ENCODE measurements around the gene SIK2.
"Not testable (repeated sequence)": the region's sequence is repeated elsewhere in the genome, so short reads cannot be mapped to it uniquely, and the experiment has no call there.

The SIK2 gene

GRCh38 chr11:111703576-111703975 is 101.3 kb downstream of the SIK2 start:
- DNase-seq, result no peak

GRCh38 chr11:111707039-111707690 is 104.9 kb downstream of the SIK2 start:
- DNase-seq, result no peak

- DNase-seq, result no peak
Measured at GRCh38 chr11:111707691-111708067, 105.4 kb downstream of the SIK2 start.

- DNase-seq, result no peak
Measured at GRCh38 chr11:111714522-111714921, 112.3 kb downstream of the SIK2 start.

GRCh38 chr11:111715142-111715816 is 113.0 kb downstream of the SIK2 start:
- no peak for DNase-seq

GRCh38 chr11:111717660-111718059 is 115.4 kb downstream of the SIK2 start:
- DNase-seq, result not testable (repeated sequence)

- DNase-seq, result no peak
Measured at GRCh38 chr11:111718436-111718835, 116.2 kb downstream of the SIK2 start.

GRCh38 chr11:111718859-111719258 is 116.6 kb downstream of the SIK2 start:
- no peak for DNase-seq

DNA sequence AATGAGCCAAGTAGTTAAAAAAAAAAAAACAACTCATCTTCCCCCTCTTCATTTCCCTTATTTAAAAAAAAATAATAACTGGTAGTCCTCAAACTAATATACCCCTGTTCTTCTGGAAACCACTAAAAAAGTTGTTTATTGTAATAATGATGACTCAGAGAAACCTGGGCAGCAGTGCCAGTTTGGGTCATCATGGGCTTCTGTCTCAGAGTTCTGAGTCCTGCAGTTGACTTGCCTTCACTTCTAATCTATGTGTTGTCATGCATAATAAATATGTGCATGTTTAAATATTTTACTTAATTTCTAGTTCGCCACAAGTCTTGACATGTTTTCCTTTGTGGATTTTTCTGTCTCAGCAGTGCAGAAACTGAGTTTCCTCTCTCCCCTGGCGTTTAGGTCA is 117.1 kb downstream of the SIK2 start:
- no peak for DNase-seq

GRCh38 chr11:111720801-111721494 is 118.7 kb downstream of the SIK2 start:
- no peak for DNase-seq

DNA sequence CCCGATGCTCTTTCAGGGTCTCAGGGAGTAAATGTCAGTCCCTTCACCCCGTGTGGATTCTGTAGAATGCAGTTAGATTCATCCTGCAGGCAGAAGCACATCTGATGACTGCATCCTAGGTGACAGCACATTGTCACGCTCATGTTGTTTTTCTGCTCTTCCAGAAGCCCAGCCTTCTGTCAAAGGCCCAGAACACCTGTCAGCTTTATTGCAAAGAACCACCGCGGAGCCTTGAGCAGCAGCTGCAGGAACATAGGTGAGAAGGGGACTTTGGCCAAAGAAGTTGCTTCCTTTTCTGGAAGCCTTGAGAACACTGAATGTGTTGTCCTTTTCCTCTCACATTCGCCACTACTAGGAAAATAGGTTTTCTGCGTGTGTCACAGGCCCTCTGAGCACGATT is 120.3 kb downstream of the SIK2 start:
- no peak for DNase-seq

GRCh38 chr11:111723595-111723994 is 121.3 kb downstream of the SIK2 start:
- no peak for DNase-seq

DNA sequence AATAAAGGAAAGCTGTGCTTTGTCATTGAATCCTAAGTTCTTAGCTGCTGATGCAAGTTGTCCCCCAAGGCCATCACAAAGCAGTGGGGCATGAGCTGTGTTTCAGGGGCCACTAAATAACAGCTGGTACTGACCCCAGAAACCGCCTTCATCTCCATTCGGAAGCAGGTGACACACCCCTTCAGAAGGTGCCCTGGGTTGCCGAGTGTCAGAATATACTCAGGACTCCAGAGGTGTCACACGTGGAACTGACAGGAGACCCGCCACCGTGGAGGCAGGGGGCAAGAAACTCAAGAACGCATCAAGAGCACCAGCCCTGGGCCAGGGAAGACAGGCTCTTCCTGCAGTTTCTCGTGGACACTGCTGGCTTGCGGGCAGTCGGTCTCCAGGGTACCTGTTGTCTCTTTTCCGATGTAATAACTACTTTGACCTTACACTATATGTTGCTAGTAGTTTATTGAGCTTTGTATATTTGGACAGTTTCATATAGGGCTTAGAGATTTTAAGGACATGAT is 122.4 kb downstream of the SIK2 start:
- no peak for DNase-seq

DNA sequence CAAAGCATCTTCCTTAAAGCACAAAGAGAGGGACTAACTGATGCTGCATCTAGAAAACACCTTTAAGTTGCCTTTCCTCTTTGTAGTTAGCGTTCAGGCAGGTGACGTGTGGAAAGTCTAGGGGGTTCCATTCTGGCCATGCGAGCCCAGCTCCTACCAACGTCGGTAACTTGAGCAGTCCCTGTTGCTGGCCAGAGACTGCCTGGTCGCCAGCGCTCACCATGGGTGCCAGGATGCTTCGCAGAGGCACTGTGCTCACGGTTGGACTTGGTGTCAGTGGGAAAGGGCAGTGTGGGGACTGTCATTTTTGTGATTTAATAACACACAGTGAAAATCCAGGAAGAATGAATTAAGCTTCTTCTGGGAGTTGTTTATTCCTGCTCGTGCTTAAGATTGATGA is 123.4 kb downstream of the SIK2 start:
- DNase-seq, result no peak

DNA sequence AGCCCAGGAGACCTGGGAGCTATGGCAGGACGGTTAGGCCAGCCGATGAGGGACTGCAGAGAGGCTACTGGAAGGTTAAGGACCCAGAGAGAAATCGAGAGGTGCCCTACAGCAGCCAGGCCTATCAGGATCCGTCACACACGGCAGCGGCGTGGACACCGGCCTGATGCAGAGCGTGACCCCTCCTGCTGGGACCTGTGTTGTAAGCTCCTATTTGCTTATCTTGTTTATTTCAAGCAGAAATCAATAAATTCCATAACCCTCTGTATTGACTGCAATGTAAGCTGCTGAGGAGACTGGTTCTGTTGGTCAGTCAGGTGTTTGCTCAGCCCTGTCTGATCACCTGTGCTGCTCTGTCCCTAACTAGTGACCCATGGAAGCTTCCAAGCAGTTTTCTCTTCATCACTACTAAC is 124.1 kb downstream of the SIK2 start:
- no peak for DNase-seq

DNA sequence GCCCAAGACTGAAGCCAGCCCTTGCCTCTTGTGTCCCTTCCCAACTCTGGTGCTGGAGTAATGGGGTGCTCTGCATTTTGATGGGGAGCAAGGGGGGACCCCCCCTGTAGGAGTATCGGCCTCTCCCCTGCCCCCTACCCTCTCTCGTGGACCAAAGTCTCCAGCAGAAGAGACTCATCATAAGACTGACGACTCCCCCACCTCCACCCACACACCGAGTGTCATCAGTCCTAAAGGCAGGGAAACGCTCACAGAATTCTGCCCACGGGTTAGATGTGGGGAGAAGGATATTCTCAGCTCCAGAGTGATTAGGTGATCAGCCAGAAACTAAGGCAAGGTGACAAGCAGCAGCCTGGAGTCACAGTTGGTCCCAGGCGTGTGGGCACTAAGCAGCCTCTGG is 125.2 kb downstream of the SIK2 start:
- no peak for DNase-seq

GRCh38 chr11:111729071-111729830 is 127.0 kb downstream of the SIK2 start:
- no peak for DNase-seq

DNA sequence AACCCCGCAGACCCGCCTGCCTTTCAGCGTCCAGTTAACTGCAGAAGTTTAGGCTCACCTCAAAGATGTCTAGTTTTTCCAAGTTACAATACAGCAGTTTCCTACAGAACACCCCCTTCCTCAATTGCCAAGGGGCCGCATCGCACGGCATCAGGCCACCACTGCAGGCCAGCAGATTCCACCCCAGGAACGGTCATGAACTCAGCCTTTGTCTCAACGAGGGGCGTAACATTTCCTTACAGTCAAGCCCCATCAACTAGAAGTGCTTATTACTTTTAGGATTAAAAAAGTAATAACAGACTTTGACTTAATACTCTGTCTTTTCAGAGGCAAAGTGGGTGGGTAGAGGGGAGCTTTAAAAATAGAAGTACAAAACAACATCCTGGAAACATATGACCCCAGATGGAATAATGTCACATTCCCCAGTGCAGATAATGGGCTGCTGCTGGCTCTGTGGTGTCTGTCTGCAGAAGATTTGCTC is 127.6 kb downstream of the SIK2 start:
- no peak for DNase-seq

- DNase-seq, result no peak
Measured at GRCh38 chr11:111730871-111731591, 128.8 kb downstream of the SIK2 start.

DNA sequence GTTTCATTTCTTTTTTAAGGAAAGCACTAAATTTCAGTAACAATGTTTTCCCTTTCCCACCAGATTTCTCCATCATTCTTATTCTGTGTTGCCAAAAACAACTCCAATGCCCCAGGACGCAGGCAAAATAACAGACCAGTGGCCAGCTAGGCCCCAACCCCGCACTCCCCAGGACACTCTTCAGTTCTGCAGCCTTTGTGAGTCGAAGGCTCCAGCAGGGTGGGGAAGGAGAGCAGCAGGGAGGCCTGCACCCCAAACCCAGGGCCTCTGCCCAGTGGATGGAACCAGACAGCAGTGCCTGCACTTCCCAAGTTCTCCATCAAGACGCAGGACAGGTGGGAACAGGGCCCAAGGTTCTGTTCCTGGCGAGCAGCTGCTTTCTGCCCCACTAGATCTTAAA is 129.6 kb downstream of the SIK2 start:
- DNase-seq, result no peak

DNA sequence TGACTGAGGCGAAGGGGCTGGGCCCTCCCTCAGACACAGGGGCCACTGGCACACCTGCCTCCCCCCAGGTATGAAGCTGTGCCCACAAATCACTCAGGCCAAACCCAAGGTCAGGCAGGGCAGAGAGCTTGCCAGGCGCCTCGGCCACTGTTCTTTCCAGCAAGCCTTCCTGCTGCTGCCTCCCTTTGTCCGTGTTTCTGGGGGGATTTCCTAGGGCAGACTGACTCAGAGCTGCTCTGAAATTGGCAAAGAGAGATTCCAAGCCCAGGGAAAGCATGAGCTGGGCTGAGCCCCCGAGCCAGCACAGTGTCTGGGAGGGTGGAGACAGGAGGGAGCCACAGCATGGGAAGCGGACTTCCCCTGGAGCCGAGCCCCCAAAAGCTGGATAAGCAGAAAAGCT is 130.8 kb downstream of the SIK2 start:
- no peak for DNase-seq

GRCh38 chr11:111733611-111734088 is 131.4 kb downstream of the SIK2 start:
- no peak for DNase-seq

All from stimulated activated CD8-positive, alpha-beta memory T cell treated with anti-CD3 and anti-CD28 coated beads, Interleukin-4, amount 100 ng/mL, for 48 hours (primary cell).